HG02678 (cell line): ENCODE measurements around the gene UTP3.
"Not testable (repeated sequence)": the region's sequence is repeated elsewhere in the genome, so short reads cannot be mapped to it uniquely, and the experiment has no call there.

ENCODE experiments used
- ATAC-seq: cut with Tn5 transposase; IDR thresholded peaks from one replicate; pipeline ENCODE4 v1.9.1; 2021; ENCODE audit warnings: mild to moderate bottlenecking, moderate library complexity; ENCODE audit not compliant: unreplicated experiment

The UTP3 gene

GRCh38 chr4:70714079-70714887 lies 26.0 kb downstream of the UTP3 start:
- ATAC-seq = peak; percentile 62

- no peak for ATAC-seq
Measured at GRCh38 chr4:70715097-70715496, 26.8 kb downstream of the UTP3 start.

- no peak for ATAC-seq
Measured at GRCh38 chr4:70718811-70719604, 30.7 kb downstream of the UTP3 start.

GRCh38 chr4:70721747-70722146 lies 33.4 kb downstream of the UTP3 start, which contains the start of gene RUFY3:
Gene RUFY3 (plus strand): TSS chr4:70721964. CDS start chr4:70722574, 610 bp downstream.
- no peak for ATAC-seq

- no peak for ATAC-seq
Measured at GRCh38 chr4:70722199-70722791, 34.0 kb downstream of the UTP3 start.

GRCh38 chr4:70724463-70724862 lies 36.1 kb downstream of the UTP3 start:
- no peak for ATAC-seq

- ATAC-seq = no peak
Measured at GRCh38 chr4:70725633-70726032, 37.3 kb downstream of the UTP3 start.

GRCh38 chr4:70726515-70726914 lies 38.2 kb downstream of the UTP3 start:
- ATAC-seq = not testable (repeated sequence)

- ATAC-seq = no peak
Measured at GRCh38 chr4:70728091-70728490, 39.8 kb downstream of the UTP3 start.

GRCh38 chr4:70732878-70733277 lies 44.5 kb downstream of the UTP3 start:
- not testable (repeated sequence) for ATAC-seq

GRCh38 chr4:70734168-70734954 lies 46.0 kb downstream of the UTP3 start:
- peak; percentile 92 for ATAC-seq

GRCh38 chr4:70734971-70735370 lies 46.6 kb downstream of the UTP3 start:
- no peak for ATAC-seq

GRCh38 chr4:70735915-70736314 lies 47.6 kb downstream of the UTP3 start:
- peak; percentile 32 for ATAC-seq

GRCh38 chr4:70737006-70737405 lies 48.7 kb downstream of the UTP3 start:
- ATAC-seq = no peak

- no peak for ATAC-seq
Measured at GRCh38 chr4:70737409-70737808, 49.1 kb downstream of the UTP3 start.

GRCh38 chr4:70739496-70740337 lies 51.4 kb downstream of the UTP3 start:
- ATAC-seq = no peak
